K562 (cell line): ENCODE results near the gene OTOR. TPM values are rescaled to one million over a fixed set of nuclear protein-coding genes. Genes with fewer than 3 reads are reported as not detected.

Experiments
- RAD21 ChIP-seq, 2 experiments: fragments of 250-450 bp in 1 of 2; fragments of 450-650 bp in 1 of 2; sonication (Bioruptor Pico) in 1 of 2; formaldehyde crosslinking in 1 of 2; IDR thresholded peaks in 1 of 2; conservative IDR thresholded peaks in 1 of 2; 2 replicates each; pipeline versions ENCODE4 v1.4.0 to v1.8.0; 2020 to 2022; ENCODE audit warnings: mild to moderate bottlenecking in 2 of 2, moderate library complexity in 1 of 2
- STAG1 ChIP-seq: sonication (generic); formaldehyde crosslinking; IDR thresholded peaks from 2 replicates; pipeline ENCODE4 v1.5.0; 2020; ENCODE audit warnings: missing genetic modification reagents, borderline replicate concordance
- polyA plus RNA-seq, 8 experiments: library from polyadenylated mRNA; depleted of rRNA in 4 of 8; stranded (reverse) in 5 of 8; unstranded in 3 of 8; fragments of >200 nt; fragmentation: Nextera tagmentation in 2 of 8; fragmentation: Illumina TruSeq in 1 of 8; extraction: Ambion mirVana in 2 of 8; extraction: Trizol in 1 of 8; gene quantifications; 2 replicates each; pipeline versions ENCODE4 v1.2.1 to v1.2.3, GENCODE V29; 2011 to 2014; ENCODE audit warnings: inconsistent platforms in 1 of 8, missing spikeins in 1 of 8
- total RNA-seq, 7 experiments: library from RNA; depleted of rRNA in 6 of 7; stranded (reverse); fragments of >200 nt in 6 of 7; fragmentation: Illumina TruSeq in 2 of 7; extraction: Trizol in 2 of 7; gene quantifications; 2 replicates each; pipeline versions ENCODE4 v1.2.1 to v1.2.3, GENCODE V29; 2011 to 2021; ENCODE audit warnings: low replicate concordance in 1 of 7
- TF ChIP-seq, protein P1 (sequence below), 2 experiments: fragments of 450-650 bp; IDR thresholded peaks; 2 replicates each; pipeline ENCODE4 v1.6.1; 2016; ENCODE audit warnings: mild to moderate bottlenecking in 2 of 2, borderline replicate concordance in 1 of 2, low read depth in 1 of 2, moderate library complexity in 1 of 2
- TF ChIP-seq, protein P2 (sequence below): fragments of 450-650 bp; formaldehyde crosslinking; IDR thresholded peaks from 2 replicates; pipeline ENCODE4 v1.4.0; 2020; ENCODE audit warnings: mild to moderate bottlenecking, moderate library complexity
- TF ChIP-seq, protein P3 (sequence below), 2 experiments: fragments of 450-650 bp; formaldehyde crosslinking in 1 of 2; IDR thresholded peaks; 2 replicates each; pipeline versions ENCODE4 v1.4.0 to v1.6.1; 2014 to 2020; ENCODE audit warnings: mild to moderate bottlenecking in 2 of 2, borderline replicate concordance in 1 of 2, low read depth in 1 of 2

OTOR gene
- total and polyA plus RNA-seq, 9 of the 15 experiments (the other 6 are each of a cell fraction or from before 2014, with no cell fraction given) = not detected

DNA sequence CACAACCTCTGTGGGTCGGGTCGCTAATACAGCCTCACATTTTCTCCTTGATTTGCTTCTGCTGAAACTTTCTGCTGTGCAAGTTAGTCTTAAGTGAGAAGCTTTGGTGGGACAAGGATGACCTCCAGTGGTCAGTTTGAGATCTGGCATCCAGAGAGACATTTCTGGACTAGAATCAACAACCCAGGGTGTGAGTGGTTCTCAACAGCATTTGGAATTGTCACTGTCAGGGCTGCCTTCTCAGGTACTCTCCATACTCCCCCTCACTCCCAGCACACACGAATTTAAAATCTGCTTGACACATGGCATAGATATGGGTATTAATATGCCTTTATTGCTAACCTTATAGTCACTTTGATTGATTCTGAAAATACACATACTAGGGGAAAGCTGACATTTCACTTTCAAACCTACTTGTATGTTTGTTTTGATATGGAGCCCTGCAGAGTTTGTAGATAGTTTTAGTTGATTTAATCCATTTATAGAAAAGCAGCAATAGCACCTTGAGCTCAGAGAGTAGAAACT, 13.2 kb downstream of the OTOR start (continued):
- TF ChIP-seq, protein P1, sequence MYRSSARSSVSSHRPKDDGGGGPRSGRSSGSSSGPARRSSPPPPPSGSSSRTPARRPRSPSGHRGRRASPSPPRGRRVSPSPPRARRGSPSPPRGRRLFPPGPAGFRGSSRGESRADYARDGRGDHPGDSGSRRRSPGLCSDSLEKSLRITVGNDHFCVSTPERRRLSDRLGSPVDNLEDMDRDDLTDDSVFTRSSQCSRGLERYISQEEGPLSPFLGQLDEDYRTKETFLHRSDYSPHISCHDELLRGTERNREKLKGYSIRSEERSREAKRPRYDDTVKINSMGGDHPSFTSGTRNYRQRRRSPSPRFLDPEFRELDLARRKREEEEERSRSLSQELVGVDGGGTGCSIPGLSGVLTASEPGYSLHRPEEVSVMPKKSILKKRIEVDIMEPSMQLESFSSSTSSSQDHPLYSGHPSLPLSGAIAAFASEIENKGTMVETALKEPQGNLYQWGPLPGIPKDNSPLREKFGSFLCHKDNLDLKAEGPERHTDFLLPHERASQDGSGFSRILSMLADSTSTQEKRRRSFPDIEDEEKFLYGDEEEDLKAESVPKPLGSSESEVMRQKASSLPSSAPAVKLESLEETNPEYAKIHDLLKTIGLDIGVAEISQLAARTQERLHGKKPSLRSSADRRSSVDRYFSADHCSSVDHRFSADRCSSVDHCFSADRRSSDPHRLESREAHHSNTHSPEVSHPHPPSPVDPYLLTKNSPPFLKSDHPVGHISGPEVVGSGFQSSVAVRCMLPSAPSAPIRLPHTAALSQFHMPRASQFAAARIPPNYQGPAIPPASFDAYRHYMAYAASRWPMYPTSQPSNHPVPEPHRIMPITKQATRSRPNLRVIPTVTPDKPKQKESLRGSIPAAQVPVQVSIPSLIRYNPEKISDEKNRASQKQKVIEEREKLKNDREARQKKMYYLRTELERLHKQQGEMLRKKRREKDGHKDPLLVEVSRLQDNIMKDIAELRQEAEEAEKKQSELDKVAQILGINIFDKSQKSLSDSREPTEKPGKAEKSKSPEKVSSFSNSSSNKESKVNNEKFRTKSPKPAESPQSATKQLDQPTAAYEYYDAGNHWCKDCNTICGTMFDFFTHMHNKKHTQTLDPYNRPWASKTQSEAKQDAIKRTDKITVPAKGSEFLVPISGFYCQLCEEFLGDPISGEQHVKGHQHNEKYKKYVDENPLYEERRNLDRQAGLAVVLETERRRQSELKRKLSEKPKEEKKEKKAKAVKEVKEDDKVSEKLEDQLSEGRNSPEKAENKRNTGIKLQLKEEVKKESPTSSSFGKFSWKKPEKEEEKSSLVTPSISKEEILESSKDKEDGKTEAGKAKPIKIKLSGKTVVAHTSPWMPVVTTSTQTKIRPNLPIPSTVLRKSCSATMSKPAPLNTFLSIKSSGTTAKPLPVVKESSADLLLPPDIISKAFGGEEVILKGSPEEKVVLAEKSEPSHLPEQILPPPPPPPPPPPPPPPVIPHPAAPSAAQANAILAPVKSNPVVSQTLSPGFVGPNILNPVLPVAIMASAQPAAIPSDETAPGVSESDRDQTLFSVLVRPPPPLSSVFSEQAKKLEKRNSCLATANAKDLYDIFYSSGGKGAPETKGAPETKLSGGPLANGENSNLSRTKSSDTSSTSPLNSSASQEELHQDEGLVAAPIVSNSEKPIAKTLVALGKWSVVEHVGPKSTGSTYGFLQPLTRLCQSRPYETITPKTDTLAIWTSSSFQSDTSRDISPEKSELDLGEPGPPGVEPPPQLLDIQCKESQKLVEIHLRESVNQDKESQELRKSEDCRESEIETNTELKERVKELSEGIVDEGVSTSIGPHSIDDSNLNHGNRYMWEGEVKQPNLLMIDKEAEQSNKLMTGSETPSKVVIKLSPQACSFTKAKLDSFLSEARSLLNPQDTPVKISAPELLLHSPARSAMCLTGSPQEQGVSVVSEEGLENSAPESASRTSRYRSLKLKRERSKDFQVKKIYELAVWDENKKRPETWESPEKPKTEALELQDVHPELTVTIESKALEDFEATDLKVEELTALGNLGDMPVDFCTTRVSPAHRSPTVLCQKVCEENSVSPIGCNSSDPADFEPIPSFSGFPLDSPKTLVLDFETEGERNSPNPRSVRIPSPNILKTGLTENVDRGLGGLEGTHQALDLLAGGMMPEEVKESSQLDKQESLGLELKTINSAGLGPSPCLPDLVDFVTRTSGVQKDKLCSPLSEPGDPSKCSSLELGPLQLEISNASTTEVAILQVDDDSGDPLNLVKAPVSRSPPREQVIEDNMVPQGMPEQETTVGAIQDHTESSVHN (IDR thresholded peaks at IDR 0.05; ENCODE audit: borderline replicate concordance in 1 of 2, low read depth in 1 of 2) = no peak
- peak; percentile 68; the same call in 1 of the 2 replicates for TF ChIP-seq STAG1
- TF ChIP-seq, protein P2, sequence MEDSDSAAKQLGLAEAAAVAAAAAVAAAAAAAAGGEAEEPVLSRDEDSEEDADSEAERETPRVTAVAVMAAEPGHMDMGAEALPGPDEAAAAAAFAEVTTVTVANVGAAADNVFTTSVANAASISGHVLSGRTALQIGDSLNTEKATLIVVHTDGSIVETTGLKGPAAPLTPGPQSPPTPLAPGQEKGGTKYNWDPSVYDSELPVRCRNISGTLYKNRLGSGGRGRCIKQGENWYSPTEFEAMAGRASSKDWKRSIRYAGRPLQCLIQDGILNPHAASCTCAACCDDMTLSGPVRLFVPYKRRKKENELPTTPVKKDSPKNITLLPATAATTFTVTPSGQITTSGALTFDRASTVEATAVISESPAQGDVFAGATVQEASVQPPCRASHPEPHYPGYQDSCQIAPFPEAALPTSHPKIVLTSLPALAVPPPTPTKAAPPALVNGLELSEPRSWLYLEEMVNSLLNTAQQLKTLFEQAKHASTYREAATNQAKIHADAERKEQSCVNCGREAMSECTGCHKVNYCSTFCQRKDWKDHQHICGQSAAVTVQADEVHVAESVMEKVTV (CRISPR knock-in tag) = 0 out of 2 replicates have a peak, but pooled peaks have one; percentile 34
- TF ChIP-seq RAD21 (CRISPR knock-in tag; conservative IDR thresholded peaks at IDR 0.05 in 1 of 2, IDR thresholded peaks at IDR 0.05 in 1 of 2) = peak; percentile 77 to 80
- TF ChIP-seq, protein P3, sequence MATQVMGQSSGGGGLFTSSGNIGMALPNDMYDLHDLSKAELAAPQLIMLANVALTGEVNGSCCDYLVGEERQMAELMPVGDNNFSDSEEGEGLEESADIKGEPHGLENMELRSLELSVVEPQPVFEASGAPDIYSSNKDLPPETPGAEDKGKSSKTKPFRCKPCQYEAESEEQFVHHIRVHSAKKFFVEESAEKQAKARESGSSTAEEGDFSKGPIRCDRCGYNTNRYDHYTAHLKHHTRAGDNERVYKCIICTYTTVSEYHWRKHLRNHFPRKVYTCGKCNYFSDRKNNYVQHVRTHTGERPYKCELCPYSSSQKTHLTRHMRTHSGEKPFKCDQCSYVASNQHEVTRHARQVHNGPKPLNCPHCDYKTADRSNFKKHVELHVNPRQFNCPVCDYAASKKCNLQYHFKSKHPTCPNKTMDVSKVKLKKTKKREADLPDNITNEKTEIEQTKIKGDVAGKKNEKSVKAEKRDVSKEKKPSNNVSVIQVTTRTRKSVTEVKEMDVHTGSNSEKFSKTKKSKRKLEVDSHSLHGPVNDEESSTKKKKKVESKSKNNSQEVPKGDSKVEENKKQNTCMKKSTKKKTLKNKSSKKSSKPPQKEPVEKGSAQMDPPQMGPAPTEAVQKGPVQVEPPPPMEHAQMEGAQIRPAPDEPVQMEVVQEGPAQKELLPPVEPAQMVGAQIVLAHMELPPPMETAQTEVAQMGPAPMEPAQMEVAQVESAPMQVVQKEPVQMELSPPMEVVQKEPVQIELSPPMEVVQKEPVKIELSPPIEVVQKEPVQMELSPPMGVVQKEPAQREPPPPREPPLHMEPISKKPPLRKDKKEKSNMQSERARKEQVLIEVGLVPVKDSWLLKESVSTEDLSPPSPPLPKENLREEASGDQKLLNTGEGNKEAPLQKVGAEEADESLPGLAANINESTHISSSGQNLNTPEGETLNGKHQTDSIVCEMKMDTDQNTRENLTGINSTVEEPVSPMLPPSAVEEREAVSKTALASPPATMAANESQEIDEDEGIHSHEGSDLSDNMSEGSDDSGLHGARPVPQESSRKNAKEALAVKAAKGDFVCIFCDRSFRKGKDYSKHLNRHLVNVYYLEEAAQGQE (IDR thresholded peaks at IDR 0.05; ENCODE audit: borderline replicate concordance) = peak; percentile 55; the same call in 1 of the 2 replicates
- TF ChIP-seq, protein P3 (CRISPR knock-in tag; IDR thresholded peaks at IDR 0.05; ENCODE audit: low read depth) = no peak
